Neural progenitor cell (in vitro differentiated cells): ENCODE data around the gene MASP1.

ENCODE experiments used
- CTCF ChIP-seq: fragments of 200-600 bp; sonication (generic); IDR thresholded peaks from 2 replicates; pipeline ENCODE4 v1.5.1; 2017; ENCODE audit warnings: antibody characterized with exemption, mild to moderate bottlenecking
- EZH2 ChIP-seq: fragments of 200-600 bp; sonication (generic); IDR thresholded peaks from 2 replicates; pipeline ENCODE4 v1.6.1; 2017; ENCODE audit warnings: antibody characterized with exemption, mild to moderate bottlenecking, moderate library complexity

- TF ChIP-seq EZH2 = no peak
- TF ChIP-seq CTCF = no peak
Measured at GRCh38 chr3:187265461-187265955, 26.0 kb downstream of the MASP1 start.
